Mesothelial cell of epicardium (in vitro differentiated cells): ENCODE measurements around the gene DAP3. TPM values are rescaled to one million over a fixed set of nuclear protein-coding genes. Genes with fewer than 3 reads are reported as not detected.
"Not testable (repeated sequence)": the region's sequence is repeated elsewhere in the genome, so short reads cannot be mapped to it uniquely, and the experiment has no call there.

Source experiments
- DNase-seq, 2 experiments: peaks; one replicate each; pipeline ENCODE4 v3.0.0; 2021; ENCODE audit warnings: low spot score in 2 of 2; ENCODE audit not compliant: unreplicated experiment in 2 of 2
- H3K27ac Mint-ChIP-seq: 2 replicates; pipeline ENCODE4 v1.8.0; 2021; ENCODE audit warnings: mixed read lengths
- H3K27me3 Mint-ChIP-seq: 2 replicates; pipeline ENCODE4 v1.8.0; 2021; ENCODE audit warnings: low read depth, mixed read lengths
- H3K36me3 Mint-ChIP-seq: 2 replicates; pipeline ENCODE4 v1.8.0; 2021; ENCODE audit warnings: mixed read lengths
- H3K4me1 Mint-ChIP-seq: 2 replicates; pipeline ENCODE4 v1.8.0; 2021; ENCODE audit warnings: mixed read lengths
- H3K4me3 Mint-ChIP-seq: 2 replicates; pipeline ENCODE4 v1.8.0; 2021; ENCODE audit warnings: mild to moderate bottlenecking, moderate library complexity, mixed read lengths
- H3K9me3 Mint-ChIP-seq: 2 replicates; pipeline ENCODE4 v1.8.0; 2021; ENCODE audit warnings: mixed read lengths
- CTCF ChIP-seq: fragments of 200-600 bp; sonication (generic); IDR thresholded peaks from one replicate; pipeline ENCODE4 v1.5.0; 2021; ENCODE audit warnings: antibody characterized with exemption; ENCODE audit not compliant: unreplicated experiment
- total RNA-seq: library from RNA; stranded (reverse); gene quantifications from 3 replicates; pipeline ENCODE4 v1.2.1, GENCODE V29; 2021

The DAP3 gene
- total RNA-seq, result 106 to 113 TPM (median 109 TPM) in 3 replicates

- DNase-seq, H3K27me3 Mint-ChIP-seq: not testable (repeated sequence)
- H3K27ac Mint-ChIP-seq, result peak within 1 kb of the TSS; percentile 98
- peaks cover 20% of the 10 kb centered on the region for H3K9me3 Mint-ChIP-seq
- H3K36me3 Mint-ChIP-seq, result peaks cover 34% of the 10 kb centered on the region
- peaks cover 32% of the 10 kb centered on the region for H3K4me1 Mint-ChIP-seq
- H3K4me3 Mint-ChIP-seq, result peak within 1 kb of the TSS; percentile 97
Observed at GRCh38 chr1:155689081-155689607, at the start of gene DAP3. Gene DAP3 (plus strand): TSS chr1:155689091. CDS start chr1:155709780, 20,689 bp downstream.

- DNase-seq, result no peak
- H3K9me3 Mint-ChIP-seq, result peaks cover 27% of the 10 kb centered on the region
- TF ChIP-seq CTCF, result no peak
- peaks cover 6% of the 10 kb centered on the region for H3K4me1 Mint-ChIP-seq
- peaks cover 13% of the 10 kb centered on the region for H3K36me3 Mint-ChIP-seq
- no peak overlapping the region for H3K27ac Mint-ChIP-seq
- no peak overlapping the region for H3K4me3 Mint-ChIP-seq
- no peaks in the 10 kb centered on the region for H3K27me3 Mint-ChIP-seq
Observed at GRCh38 chr1:155640367-155640766, 48.5 kb upstream of the DAP3 start.

GRCh38 chr1:155642559-155643180 is 46.2 kb upstream of the DAP3 start:
- H3K27me3 Mint-ChIP-seq, result not testable (repeated sequence)

GRCh38 chr1:155643230-155643629 is 45.7 kb upstream of the DAP3 start:
- DNase-seq, result no peak
- Mint-ChIP-seq H3K27me3 (no peaks in the 10 kb centered on the region), H3K27ac (no peak overlapping the region), H3K36me3 (peaks cover 11% of the 10 kb centered on the region), H3K4me3 (no peak overlapping the region), H3K4me1 (peaks cover 17% of the 10 kb centered on the region), H3K9me3 (peaks cover 24% of the 10 kb centered on the region)
- TF ChIP-seq CTCF, result no peak

More at GRCh38 chr1:155642559-155643180, 46.2 kb upstream of the DAP3 start:
- not testable (repeated sequence) for H3K4me3 Mint-ChIP-seq, DNase-seq, H3K27ac Mint-ChIP-seq
- H3K4me1 Mint-ChIP-seq, result peaks cover 15% of the 10 kb centered on the region
- H3K9me3 Mint-ChIP-seq, result peaks cover 24% of the 10 kb centered on the region
- H3K36me3 Mint-ChIP-seq, result peaks cover 11% of the 10 kb centered on the region

GRCh38 chr1:155645034-155645598 is 43.8 kb upstream of the DAP3 start:
- H3K36me3 Mint-ChIP-seq, result peaks cover 11% of the 10 kb centered on the region
- peak overlapping the region; percentile 51 for H3K27ac Mint-ChIP-seq
- H3K27me3 Mint-ChIP-seq, result no peaks in the 10 kb centered on the region
- no peak for DNase-seq
- H3K4me1 Mint-ChIP-seq, result peaks cover 21% of the 10 kb centered on the region
- no peak overlapping the region for H3K4me3 Mint-ChIP-seq
- H3K9me3 Mint-ChIP-seq, result peaks cover 20% of the 10 kb centered on the region
- TF ChIP-seq CTCF, result no peak

GRCh38 chr1:155645648-155646047 is 43.2 kb upstream of the DAP3 start:
- Mint-ChIP-seq H3K27me3 (no peaks in the 10 kb centered on the region), H3K4me1 (peaks cover 21% of the 10 kb centered on the region), H3K27ac (peak overlapping the region; percentile 51), H3K36me3 (peaks cover 11% of the 10 kb centered on the region), H3K4me3 (no peak overlapping the region), H3K9me3 (peaks cover 17% of the 10 kb centered on the region)
- no peak for DNase-seq
- no peak for TF ChIP-seq CTCF
